Ramos (cell line): Measurements from ENCODE around the gene TPRG1.

Experiments used
- in situ Hi-C: fragments of 300-500 bp; cut with MboI; formaldehyde crosslinking; loops from one replicate; pipeline ENCODE4 v1.14.3; 2022; ENCODE audit warnings: low sequenced_read_pairs; ENCODE audit not compliant: unreplicated experiment

TPRG1 gene

DNA sequence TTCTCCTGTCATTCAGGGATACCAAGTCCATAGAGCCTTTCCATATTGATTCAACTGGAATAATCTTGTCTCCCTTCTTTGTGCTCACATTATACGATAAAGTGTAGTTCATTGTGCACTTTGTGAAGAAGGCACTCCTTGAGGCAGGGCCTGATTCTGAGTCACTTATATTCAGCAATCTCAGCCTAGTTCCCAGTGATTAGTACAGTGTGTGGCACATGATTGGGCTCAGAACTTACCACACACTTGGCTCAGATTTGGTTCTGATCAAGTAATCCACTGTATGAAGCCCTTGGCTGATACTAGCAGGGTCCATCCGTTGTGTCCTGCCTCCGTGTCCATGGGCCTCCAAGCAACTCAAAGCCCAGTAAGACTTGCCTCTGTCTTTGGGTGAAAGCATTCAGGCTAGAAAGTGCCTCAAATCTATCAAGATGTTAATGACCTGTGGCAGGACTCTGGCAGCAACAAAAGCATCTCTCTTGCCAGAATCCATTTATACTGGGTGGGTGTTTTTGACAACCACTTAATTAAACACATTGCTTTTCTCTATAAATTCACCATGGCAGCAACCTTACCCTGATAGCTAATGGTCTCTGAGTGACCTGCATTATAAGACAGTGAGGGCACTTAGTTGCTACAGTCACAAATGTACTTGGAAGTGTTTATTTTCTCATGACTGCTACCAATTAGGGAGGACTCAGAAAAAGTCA is 51.3 kb downstream of the TPRG1 start:
- in situ Hi-C loops = no loop called here

DNA sequence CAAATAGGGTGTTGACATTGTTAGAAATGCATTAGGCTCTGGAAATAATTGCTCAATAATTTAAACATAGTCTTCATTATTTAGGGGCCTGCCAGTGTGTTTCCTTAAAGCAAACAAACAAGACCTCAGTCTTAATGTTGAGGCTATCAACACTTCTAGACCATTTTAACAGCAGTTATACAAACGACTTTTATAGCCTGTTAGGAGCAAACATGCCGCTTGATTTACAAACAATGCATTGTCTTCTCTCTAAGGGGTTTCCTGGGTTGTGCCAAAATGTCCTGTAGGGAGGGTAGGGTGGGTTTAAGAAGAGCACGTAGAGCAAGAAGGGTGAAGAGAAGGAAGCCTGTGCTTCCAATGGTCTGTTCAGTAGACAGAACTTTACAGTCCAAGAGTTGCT is 53.7 kb downstream of the TPRG1 start:
- in situ Hi-C loops = no loop called here

DNA sequence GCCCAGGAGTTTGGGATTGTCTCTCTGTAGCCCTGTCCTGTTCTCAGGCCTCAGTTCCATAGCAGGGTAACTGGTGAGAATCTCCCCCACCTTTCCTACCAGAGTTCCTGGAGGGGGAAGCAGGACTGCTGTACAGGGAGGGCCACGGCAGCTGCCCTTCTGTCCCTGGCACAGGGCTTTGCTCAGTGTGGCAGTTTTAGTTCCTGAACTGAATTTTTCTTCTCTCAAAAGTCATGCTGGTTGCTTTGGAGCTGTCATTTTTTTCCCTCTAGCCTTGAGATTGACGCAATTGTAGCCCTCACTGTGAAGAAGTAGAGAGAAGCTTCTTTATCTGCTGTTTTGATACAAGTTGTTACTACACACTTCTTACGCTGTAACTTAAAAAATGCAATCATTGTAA is 55.5 kb downstream of the TPRG1 start:
- in situ Hi-C loops = no loop called here

DNA sequence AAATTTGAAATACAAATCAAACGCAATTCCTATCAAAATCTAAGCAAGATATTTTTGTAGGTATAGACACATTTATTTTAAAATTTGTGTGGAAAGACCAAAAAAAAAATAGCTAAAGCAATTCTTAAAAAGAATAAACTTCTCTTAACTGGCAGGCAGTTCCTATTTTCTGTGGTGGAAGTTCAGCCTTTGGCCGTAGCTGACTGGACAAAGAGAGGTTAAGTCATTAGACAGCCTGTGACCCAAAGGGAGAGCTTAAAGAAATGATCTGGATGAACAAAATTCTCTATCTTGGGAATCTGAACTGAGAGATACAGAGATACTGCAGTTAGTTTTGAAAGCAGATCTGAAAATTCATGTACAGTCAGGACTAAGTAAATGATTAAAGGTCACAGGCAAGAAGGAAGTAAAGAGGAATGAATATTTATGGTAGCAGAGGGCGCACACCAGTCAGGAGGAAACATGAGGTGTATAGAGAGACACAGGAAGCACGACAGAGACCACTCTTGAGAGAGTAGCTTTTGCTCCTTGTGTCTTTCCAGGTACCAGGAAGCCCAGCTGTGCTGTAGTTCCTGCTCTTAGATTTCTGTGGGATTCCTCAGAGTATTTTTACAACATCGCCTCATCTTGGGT is 57.5 kb downstream of the TPRG1 start:
- in situ Hi-C loops = no loop called here

DNA sequence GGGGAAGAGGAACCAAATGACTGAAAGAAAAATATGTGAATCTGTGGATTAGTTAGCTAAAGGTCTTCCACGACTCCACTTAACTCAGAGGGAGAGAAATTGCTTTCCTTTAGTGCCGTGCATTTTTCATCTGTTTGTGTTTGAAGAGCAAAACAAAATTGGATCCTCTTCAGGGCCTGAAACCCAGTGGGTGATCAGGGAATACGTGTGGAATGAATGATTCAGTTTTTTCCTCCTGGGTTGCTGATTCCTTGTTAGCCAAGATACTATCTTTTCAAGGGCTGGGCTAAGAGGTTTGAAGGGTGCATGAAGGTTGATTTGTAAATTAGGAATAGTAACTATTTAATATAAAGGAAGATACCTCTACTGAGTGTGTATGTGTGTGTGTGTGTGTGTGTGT is 61.0 kb downstream of the TPRG1 start:
- in situ Hi-C loops = no loop called here

DNA sequence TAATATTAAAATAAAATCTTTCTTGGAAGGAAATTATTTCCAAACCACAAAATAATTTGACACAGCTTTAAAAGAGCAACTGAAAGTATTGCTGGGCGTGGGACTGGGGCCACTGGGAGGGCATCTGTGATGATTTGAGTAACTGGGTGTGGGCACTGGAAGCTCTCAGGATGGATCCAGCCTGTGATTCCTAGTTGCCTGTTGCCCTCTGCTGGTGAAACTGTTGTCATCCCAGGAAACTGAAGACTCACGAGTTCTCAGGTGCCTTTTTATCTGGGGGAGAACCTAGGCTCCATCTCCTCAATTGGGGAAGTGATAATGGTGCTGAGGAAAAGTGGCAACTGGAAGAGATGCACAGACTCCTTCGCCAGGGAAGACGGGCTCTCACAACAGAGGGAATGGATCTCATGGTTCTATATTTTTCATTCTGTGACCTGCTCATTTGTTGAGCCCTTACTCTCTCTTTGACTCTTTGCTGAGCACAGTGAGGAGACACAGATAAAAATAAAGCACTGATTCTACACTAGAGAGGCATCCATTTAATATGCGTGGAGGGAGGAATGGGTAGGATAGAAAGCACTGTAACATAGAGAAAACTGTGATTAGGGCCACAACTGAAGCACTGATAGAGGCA is 61.6 kb downstream of the TPRG1 start:
- in situ Hi-C loops = no loop called here

DNA sequence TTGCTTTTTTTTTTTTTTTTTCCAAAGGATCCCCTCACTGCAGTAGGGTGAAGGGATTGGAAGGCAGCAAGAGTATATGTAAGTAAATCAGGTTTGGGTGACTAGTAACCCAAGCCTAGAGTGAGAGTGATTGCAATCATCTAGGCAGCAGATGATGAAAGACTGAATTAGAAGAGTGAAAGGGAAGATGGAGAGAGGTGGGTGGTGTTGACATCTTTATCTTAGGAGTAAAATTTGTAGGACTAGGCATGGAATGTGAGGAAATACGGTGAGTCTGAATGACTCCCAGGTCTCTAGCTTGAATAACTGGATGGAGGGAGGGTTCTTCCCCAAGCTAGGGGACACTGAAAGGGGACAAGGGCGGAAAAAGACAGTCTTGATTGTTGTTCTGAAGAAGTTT is 63.4 kb downstream of the TPRG1 start:
- in situ Hi-C loops = no loop called here

DNA sequence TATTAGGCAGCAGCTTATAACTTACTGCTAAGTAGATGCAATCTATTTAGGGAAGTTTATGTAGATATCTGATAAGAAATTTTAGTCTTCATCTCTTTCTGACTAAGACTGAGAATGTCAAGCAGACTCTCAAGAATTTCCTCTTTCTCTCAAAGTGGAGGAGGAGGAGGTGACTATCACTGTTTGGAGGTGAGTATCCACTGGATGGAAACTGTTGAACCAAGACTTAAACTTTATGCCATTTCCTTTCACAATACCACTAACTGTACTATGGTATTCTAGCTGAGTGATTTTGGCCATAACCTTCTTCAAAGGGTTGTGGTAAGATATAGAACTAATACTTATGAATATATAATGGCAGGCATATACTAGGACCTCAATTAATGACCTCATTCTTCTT is 64.6 kb downstream of the TPRG1 start:
- in situ Hi-C loops = no loop called here

DNA sequence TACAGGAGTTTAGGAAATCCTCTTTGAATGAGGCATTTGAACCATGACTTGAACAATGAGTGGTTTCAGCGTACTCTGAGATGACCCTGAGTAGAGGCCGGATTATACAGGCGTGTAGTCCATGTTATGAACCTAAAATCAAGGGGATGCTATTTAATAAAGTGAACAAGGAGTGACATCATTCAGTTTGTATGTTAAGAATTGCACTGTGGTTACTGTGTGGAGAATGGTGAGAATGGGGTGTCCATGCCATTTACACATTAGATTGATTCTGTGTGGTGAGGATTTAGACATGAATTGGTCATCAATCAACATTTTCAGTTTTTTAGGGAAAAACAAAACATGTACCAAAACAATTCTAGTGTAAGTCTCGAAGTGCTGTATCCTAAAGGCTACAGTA is 65.8 kb downstream of the TPRG1 start:
- in situ Hi-C loops = no loop called here

DNA sequence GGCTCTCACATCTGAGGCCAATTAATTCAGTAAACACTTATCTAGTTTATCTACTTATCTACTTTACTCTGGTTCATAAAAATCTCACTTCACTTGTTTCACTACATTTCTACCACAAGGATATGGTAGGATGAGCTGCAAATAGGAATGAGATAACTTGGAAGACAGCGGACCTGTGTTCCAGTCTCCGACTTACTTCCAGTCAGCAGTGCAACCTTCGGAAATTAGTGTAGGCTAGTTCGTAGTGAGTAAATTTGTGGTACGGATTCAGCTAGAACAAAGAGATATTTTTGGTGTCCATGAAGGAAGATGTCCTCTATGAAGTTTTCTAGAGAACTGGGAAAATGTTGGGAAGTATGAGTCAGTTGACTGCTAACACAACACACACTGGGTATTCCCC is 66.3 kb downstream of the TPRG1 start:
- in situ Hi-C loops = no loop called here

DNA sequence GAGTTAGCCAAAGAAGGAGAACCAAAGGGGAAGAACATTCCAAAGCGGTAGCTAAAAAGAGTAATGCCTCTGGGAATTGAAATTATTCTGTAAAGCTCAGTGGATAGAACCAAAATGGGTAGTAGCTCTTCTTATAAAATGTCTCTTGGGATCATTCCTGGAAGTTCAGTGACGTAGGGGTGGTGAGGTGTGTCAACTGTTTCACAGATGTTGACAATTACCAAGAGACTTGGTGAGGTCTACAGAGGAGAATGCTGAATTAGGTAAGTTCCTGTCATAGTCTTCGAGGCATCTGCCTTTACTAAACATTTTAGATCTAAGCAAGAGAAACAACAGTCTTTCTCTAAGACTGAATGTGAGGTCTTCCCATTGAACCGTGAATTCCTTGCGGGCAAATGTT is 67.8 kb downstream of the TPRG1 start:
- in situ Hi-C loops = no loop called here

DNA sequence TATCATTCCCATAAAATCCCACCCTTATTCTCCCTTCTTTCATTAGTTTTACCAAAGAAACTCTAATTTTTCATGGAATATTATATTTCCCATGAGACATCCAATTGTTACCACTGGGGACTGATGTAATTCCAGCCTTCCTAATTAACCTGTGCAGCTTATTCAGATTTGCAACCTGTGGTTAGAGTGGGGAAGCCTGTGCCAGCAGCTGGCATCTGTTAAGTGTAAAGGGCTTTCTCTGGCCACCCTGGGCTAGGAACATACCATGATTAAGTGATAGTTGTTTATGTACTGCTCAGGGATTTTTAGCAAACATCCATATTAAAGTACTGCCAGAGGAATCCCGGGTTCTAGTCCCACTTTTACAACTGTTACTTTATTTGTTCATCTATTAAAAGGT is 78.2 kb downstream of the TPRG1 start:
- in situ Hi-C loops = no loop called here

DNA sequence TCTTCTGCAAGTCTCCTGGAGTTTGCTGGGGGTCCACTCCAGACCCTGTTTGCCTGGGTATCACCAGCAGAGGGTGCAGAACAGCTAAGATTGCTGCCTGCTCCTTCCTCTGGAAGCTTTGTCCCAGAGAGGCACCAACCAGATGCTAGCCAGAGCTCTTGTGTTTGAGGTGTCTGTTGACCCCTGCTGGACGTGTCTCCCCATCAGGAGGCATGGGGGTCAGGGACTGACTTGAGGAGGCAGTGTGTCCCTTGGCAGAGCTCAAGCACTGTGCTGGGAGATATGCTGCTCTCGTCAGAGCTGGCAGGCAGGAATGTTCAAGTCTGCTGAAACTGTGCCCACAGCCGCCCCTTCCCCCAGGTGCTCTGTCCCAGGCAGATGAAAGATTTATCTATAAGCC is 86.5 kb downstream of the TPRG1 start:
- in situ Hi-C loops = no loop called here

DNA sequence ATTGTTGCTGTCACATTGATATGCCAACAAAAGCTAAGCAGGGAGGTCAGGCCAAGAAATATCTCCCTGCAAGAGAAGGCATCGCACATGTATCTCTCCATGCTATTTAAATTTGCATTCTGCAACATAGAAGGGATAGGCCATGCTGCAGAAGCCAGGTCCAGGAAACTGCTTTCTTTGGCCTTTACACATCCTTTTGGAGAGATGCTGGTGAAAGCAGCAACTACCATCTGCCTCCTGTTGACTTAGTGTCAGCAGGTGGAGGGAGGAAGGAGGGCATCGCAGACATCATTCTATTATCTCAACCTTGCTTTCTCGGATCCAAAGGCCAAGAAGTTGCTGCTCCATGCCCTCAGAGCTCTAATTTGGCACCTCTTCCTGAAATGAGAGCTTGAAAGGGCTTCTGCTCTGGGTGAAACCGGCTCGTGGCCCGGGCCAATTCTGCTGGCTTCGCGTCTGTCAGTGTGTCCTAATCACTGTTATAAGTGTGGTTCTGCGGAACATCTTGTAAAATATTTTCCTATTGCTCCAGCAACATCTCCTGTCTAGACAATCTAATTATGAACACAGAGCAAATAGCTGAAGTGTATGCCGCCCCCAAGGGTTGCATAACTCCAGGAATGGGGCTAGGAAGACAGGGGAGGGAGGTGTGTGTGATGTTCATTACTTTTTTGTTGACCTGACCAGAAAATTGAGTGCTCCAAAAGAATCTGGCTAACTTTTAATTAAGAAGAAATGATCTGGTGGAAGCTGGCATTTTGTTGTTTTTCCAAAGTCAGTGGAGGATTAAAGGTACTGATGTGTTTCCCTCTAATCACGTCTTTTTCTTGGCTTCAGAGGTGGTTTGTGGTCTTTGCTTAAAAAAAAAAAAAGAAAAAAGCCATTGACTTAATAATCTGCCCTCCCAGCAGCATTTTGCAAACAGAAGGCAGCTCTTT is 89.1 kb downstream of the TPRG1 start:
- in situ Hi-C loops = no loop called here

DNA sequence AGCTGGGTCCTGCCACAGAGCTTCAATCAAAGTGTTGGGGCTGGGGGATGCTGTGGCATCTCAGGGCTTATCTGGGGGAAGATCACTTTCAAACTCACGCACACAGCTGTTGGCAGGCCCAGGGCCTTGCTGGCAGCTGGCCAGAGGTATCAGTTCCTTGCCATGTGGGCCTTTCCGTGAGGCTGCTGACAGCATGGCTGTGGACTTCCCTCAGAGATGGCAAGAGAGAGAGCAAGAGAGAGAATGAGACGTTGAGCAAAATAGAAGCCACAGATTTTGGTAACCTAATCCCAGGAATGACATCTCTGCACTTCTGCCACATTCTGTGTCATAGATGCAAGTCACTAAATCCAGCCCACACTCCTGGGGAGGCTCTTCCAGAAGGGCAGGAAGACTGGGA is 91.0 kb downstream of the TPRG1 start:
- in situ Hi-C loops = no loop called here

DNA sequence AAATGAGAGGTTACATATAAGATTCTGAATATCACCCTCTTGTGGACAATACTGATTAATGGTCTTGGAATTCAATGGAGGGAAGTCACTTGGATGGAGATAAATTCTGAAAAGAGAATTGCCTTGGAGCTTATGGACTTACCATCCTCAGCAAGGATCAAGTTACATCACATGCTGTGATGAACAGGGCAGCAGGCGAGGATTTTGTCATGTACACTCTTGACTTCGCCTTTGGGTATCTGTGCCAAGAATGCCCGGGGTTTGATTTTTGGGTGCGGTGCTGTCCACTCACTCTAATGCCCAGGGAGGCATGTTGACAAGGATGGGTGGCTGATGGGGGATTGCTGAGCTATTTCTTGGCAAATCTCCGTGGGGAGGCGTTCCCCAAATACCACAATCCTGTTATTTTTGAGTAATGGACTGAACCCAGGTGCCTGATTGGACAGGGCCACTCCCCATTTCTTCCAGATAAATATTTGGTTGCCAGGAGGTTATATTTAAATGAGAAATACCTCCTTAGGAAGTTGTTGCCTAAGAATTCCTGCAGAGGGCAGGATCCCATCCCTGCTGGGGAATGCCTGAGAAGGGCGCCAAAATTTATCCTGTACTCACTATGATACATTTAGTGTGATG is 96.3 kb downstream of the TPRG1 start:
- in situ Hi-C loops = no loop called here

DNA sequence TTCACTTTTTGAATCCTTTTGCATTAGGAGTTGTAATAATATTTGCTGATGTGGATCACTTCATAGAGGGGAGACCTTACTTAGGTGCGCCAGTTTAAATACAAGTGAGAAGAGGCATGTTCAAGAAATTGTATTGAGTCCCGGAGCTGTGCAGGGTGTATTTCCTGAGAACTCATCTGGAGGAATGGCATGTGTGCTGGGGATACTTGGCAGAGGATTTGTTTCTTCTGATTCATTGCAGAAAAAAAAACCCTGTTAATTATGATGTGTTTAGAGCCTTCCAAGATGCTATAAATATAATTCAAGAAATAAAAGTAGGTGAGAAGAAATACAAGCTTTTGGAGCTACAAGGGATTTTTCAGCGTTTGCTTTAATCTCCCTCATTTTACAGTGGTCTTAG is 97.6 kb downstream of the TPRG1 start:
- in situ Hi-C loops = no loop called here

DNA sequence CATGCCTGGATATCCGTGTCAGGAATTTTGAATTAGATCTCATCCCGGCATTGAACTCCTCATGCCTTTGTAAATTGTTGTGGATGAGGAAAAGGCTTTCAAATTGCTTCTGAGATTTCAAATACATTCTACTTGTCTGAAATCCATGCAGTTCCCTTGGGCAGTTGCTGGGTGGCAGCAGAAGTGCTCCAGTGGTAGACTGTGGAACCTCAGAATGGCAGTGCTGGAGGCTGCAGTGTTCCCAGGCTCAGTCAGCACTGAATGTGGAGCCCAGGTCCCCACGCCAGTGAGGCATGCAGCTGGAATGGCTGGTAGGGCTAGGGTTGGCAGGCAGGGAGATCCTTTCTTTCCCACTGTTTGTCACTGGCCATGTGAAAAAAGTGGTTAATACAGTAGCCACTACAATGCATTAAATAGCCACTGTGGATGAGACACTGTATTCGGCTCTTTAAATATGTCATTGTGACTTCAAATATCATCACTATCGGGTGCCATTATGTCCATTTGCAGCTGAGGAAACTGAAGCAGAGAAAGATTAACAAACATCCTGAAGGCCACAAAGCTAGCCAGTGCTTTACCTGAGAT is 98.6 kb downstream of the TPRG1 start:
- in situ Hi-C loops = no loop called here

DNA sequence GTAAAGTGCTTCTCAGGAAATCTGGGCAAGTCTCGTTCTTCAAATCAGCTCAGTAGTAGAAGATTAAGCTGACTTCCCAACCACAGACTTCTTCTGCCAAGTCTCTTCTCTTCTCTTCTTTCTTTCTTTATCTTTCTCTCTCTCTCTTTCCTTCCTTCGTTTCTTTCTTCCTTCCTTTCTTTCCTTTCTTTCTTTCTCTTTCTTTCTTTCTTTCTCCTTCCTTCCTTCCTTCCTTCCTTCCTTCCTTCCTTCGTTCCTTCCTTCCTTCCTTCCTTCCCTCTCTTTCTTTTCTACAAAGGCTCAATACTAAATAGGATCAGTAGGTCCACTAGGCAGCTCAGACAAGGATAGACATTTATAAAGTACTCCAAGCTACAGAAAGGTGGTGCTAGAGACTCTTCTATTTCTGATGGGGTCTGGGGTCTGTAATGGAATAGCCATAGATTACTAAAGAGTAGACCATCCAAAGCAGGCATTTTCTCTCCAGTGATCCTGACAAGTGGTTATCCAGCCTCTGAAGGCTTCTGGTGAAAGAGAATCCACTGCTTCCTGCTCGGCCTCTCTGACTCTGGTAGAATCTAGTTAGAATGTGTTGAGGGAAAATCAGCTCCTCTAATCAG is 100.8 kb downstream of the TPRG1 start:
- in situ Hi-C loops = no loop called here

DNA sequence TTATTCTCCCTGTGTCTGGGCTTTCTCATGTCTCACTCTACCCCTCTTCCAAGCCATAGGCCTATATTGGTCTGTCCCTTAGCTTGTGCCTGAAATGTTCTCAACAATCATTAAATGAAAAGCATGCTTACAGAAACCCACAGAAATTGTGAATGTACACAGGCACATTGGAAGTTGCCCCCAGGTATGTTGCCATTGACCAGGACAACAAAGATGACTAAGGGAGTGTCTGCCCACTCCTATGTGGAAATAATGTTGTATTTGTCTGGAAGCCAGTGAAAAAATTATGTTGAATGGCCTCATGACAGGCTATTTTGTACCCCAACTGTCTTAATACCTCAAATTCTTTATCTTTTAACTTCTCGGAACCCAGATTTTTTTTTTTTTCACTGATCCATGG is 102.0 kb downstream of the TPRG1 start:
- in situ Hi-C loops = no loop called here
